ENCODE results near the gene IL6ST.
"Not testable (repeated sequence)": the region's sequence is repeated elsewhere in the genome, so short reads cannot be mapped to it uniquely, and the experiment has no call there.

The IL6ST gene

GRCh38 chr5:55994495-55994997, at the start of gene IL6ST:
Gene IL6ST, minus strand, starts transcription at chr5:55994963. Its CDS starts 18,685 bp downstream, at chr5:55976278.
- H3K27me3 ChIP-seq (ENCODE audit: insufficient read depth, low read length) = no peaks in the 10 kb centered on the region
- peaks cover 54% of the 10 kb centered on the region for H3K79me2 ChIP-seq (ENCODE audit: control insufficient read depth, insufficient read depth, low read length, unreplicated experiment)
- peak within 1 kb of the TSS; percentile 97 for H3K27ac ChIP-seq (ENCODE audit: low read depth, low read length)
- H3K36me3 ChIP-seq (ENCODE audit: insufficient read depth, low read length) = peaks cover 3% of the 10 kb centered on the region; the same call in 1 of the 2 replicates
- peak within 1 kb of the TSS; percentile 40 for H2AFZ ChIP-seq (ENCODE audit: low read length, unreplicated experiment)
- peak within 1 kb of the TSS; percentile 94 for H3K4me3 ChIP-seq (ENCODE audit: low read depth, low read length)
- H3K4me1 ChIP-seq (ENCODE audit: control insufficient read depth, insufficient read depth, low read length, unreplicated experiment) = peaks cover 32% of the 10 kb centered on the region

GRCh38 chr5:56039985-56040384, 45.2 kb upstream of the IL6ST start:
- H3K27me3 ChIP-seq (ENCODE audit: insufficient read depth, low read length) = no peaks in the 10 kb centered on the region
- H2AFZ ChIP-seq (ENCODE audit: low read length, unreplicated experiment) = peak overlapping the region; percentile 21
- peaks cover 11% of the 10 kb centered on the region for H3K4me1 ChIP-seq (ENCODE audit: control insufficient read depth, insufficient read depth, low read length, unreplicated experiment)
- peak overlapping the region; percentile 8; the same call in 1 of the 2 replicates for H3K27ac ChIP-seq (ENCODE audit: low read depth, low read length)
- no peaks in the 10 kb centered on the region for H3K36me3 ChIP-seq (ENCODE audit: insufficient read depth, low read length)
- H3K4me3 ChIP-seq (ENCODE audit: low read depth, low read length) = peak overlapping the region; percentile 3; the same call in 1 of the 2 replicates
- no peaks in the 10 kb centered on the region for H3K79me2 ChIP-seq (ENCODE audit: control insufficient read depth, insufficient read depth, low read length, unreplicated experiment)

GRCh38 chr5:56038206-56038605, 43.4 kb upstream of the IL6ST start:
- H3K36me3 ChIP-seq (ENCODE audit: insufficient read depth, low read length); H3K27ac ChIP-seq (ENCODE audit: low read depth, low read length); H3K79me2 ChIP-seq (ENCODE audit: control insufficient read depth, insufficient read depth, low read length, unreplicated experiment); H3K27me3 ChIP-seq (ENCODE audit: insufficient read depth, low read length); H3K4me3 ChIP-seq (ENCODE audit: low read depth, low read length); H2AFZ ChIP-seq (ENCODE audit: low read length, unreplicated experiment): not testable (repeated sequence)
- H3K4me1 ChIP-seq (ENCODE audit: control insufficient read depth, insufficient read depth, low read length, unreplicated experiment) = peaks cover 11% of the 10 kb centered on the region

- peaks cover 11% of the 10 kb centered on the region for H3K4me1 ChIP-seq (ENCODE audit: control insufficient read depth, insufficient read depth, low read length, unreplicated experiment)
These were observed 42.8 kb upstream of the IL6ST start for GRCh38 chr5:56037531-56038010.

GRCh38 chr5:56035394-56035793, 40.6 kb upstream of the IL6ST start:
- not testable (repeated sequence) for H3K4me3 ChIP-seq (ENCODE audit: low read depth, low read length)

More at GRCh38 chr5:56037531-56038010, 42.8 kb upstream of the IL6ST start:
- Histone ChIP-seq H2AFZ (ENCODE audit: low read length, unreplicated experiment) (no peak overlapping the region), H3K4me3 (ENCODE audit: low read depth, low read length) (no peak overlapping the region), H3K36me3 (ENCODE audit: insufficient read depth, low read length) (no peaks in the 10 kb centered on the region), H3K27ac (ENCODE audit: low read depth, low read length) (no peak overlapping the region), H3K79me2 (ENCODE audit: control insufficient read depth, insufficient read depth, low read length, unreplicated experiment) (no peaks in the 10 kb centered on the region), H3K27me3 (ENCODE audit: insufficient read depth, low read length) (no peaks in the 10 kb centered on the region)

GRCh38 chr5:56029871-56030630, 35.3 kb upstream of the IL6ST start:
- H3K36me3 ChIP-seq (ENCODE audit: insufficient read depth, low read length); H3K79me2 ChIP-seq (ENCODE audit: control insufficient read depth, insufficient read depth, low read length, unreplicated experiment); H3K27ac ChIP-seq (ENCODE audit: low read depth, low read length); H3K4me3 ChIP-seq (ENCODE audit: low read depth, low read length); H3K27me3 ChIP-seq (ENCODE audit: insufficient read depth, low read length); H2AFZ ChIP-seq (ENCODE audit: low read length, unreplicated experiment): not testable (repeated sequence)
- peaks cover 10% of the 10 kb centered on the region for H3K4me1 ChIP-seq (ENCODE audit: control insufficient read depth, insufficient read depth, low read length, unreplicated experiment)

More at GRCh38 chr5:56035394-56035793, 40.6 kb upstream of the IL6ST start:
- H3K27ac ChIP-seq (ENCODE audit: low read depth, low read length); H2AFZ ChIP-seq (ENCODE audit: low read length, unreplicated experiment); H3K4me1 ChIP-seq (ENCODE audit: control insufficient read depth, insufficient read depth, low read length, unreplicated experiment); H3K36me3 ChIP-seq (ENCODE audit: insufficient read depth, low read length); H3K79me2 ChIP-seq (ENCODE audit: control insufficient read depth, insufficient read depth, low read length, unreplicated experiment); H3K27me3 ChIP-seq (ENCODE audit: insufficient read depth, low read length): not testable (repeated sequence)

GRCh38 chr5:56029457-56029856, 34.7 kb upstream of the IL6ST start:
- Histone ChIP-seq H3K4me1 (ENCODE audit: control insufficient read depth, insufficient read depth, low read length, unreplicated experiment) (peaks cover 15% of the 10 kb centered on the region), H3K27me3 (ENCODE audit: insufficient read depth, low read length) (no peaks in the 10 kb centered on the region), H3K79me2 (ENCODE audit: control insufficient read depth, insufficient read depth, low read length, unreplicated experiment) (no peaks in the 10 kb centered on the region), H3K27ac (ENCODE audit: low read depth, low read length) (no peak overlapping the region), H3K4me3 (ENCODE audit: low read depth, low read length) (no peak overlapping the region), H2AFZ (ENCODE audit: low read length, unreplicated experiment) (no peak overlapping the region), H3K36me3 (ENCODE audit: insufficient read depth, low read length) (no peaks in the 10 kb centered on the region)

GRCh38 chr5:56028708-56029107, 33.9 kb upstream of the IL6ST start:
- Histone ChIP-seq H3K27ac (ENCODE audit: low read depth, low read length) (no peak overlapping the region), H3K79me2 (ENCODE audit: control insufficient read depth, insufficient read depth, low read length, unreplicated experiment) (no peaks in the 10 kb centered on the region), H2AFZ (ENCODE audit: low read length, unreplicated experiment) (no peak overlapping the region), H3K27me3 (ENCODE audit: insufficient read depth, low read length) (no peaks in the 10 kb centered on the region), H3K36me3 (ENCODE audit: insufficient read depth, low read length) (no peaks in the 10 kb centered on the region), H3K4me1 (ENCODE audit: control insufficient read depth, insufficient read depth, low read length, unreplicated experiment) (peaks cover 15% of the 10 kb centered on the region), H3K4me3 (ENCODE audit: low read depth, low read length) (no peak overlapping the region)

GRCh38 chr5:56026863-56027300, 32.1 kb upstream of the IL6ST start:
- H3K36me3 ChIP-seq (ENCODE audit: insufficient read depth, low read length) = no peaks in the 10 kb centered on the region
- no peaks in the 10 kb centered on the region for H3K79me2 ChIP-seq (ENCODE audit: control insufficient read depth, insufficient read depth, low read length, unreplicated experiment)
- H3K27ac ChIP-seq (ENCODE audit: low read depth, low read length) = peak overlapping the region; percentile 70
- peak overlapping the region; percentile 20 for H2AFZ ChIP-seq (ENCODE audit: low read length, unreplicated experiment)
- H3K4me3 ChIP-seq (ENCODE audit: low read depth, low read length) = no peak overlapping the region
- H3K4me1 ChIP-seq (ENCODE audit: control insufficient read depth, insufficient read depth, low read length, unreplicated experiment) = peaks cover 15% of the 10 kb centered on the region
- H3K27me3 ChIP-seq (ENCODE audit: insufficient read depth, low read length) = no peaks in the 10 kb centered on the region

GRCh38 chr5:56025151-56025885, 30.6 kb upstream of the IL6ST start:
- Histone ChIP-seq H2AFZ (ENCODE audit: low read length, unreplicated experiment) (no peak overlapping the region), H3K4me1 (ENCODE audit: control insufficient read depth, insufficient read depth, low read length, unreplicated experiment) (peaks cover 15% of the 10 kb centered on the region), H3K4me3 (ENCODE audit: low read depth, low read length) (no peak overlapping the region), H3K27ac (ENCODE audit: low read depth, low read length) (no peak overlapping the region), H3K79me2 (ENCODE audit: control insufficient read depth, insufficient read depth, low read length, unreplicated experiment) (no peaks in the 10 kb centered on the region), H3K27me3 (ENCODE audit: insufficient read depth, low read length) (no peaks in the 10 kb centered on the region), H3K36me3 (ENCODE audit: insufficient read depth, low read length) (no peaks in the 10 kb centered on the region)
